Osteoblast (primary cell): ENCODE measurements around the gene TRIO. TPM values are rescaled to one million over a fixed set of nuclear protein-coding genes. Genes with fewer than 3 reads are reported as not detected.

Experiments used
- DNase-seq: peaks from one replicate; pipeline ENCODE4 v3.0.0; 2011; ENCODE audit warnings: low spot score, mixed read lengths; ENCODE audit not compliant: insufficient read length; ENCODE audit errors: missing footprints
- H2AFZ ChIP-seq: 2 replicates; pipeline ENCODE4 v1.6.0; 2011; ENCODE audit warnings: mild to moderate bottlenecking, low read length
- H3K27ac ChIP-seq: 2 replicates; pipeline ENCODE4 v1.5.1; 2011; ENCODE audit warnings: mild to moderate bottlenecking, low read depth, low read length, moderate library complexity
- H3K27me3 ChIP-seq: 2 replicates; pipeline ENCODE4 v1.6.0; 2012; ENCODE audit warnings: mild to moderate bottlenecking, control low read depth, inconsistent platforms, low read length, moderate library complexity; ENCODE audit not compliant: insufficient read depth
- H3K36me3 ChIP-seq: 2 replicates; pipeline ENCODE4 v1.5.1; 2011; ENCODE audit warnings: mild to moderate bottlenecking, low read length, control low read depth, moderate library complexity; ENCODE audit not compliant: insufficient read depth
- H3K4me1 ChIP-seq: 2 replicates; pipeline ENCODE4 v1.5.1; 2011; ENCODE audit warnings: mild to moderate bottlenecking, low read length, control low read depth, moderate library complexity; ENCODE audit not compliant: insufficient read depth
- H3K4me2 ChIP-seq: 2 replicates; pipeline ENCODE4 v1.6.0; 2011; ENCODE audit warnings: mild to moderate bottlenecking, low read length; ENCODE audit not compliant: insufficient read depth
- H3K4me3 ChIP-seq: fragments of 200-600 bp; sonication (generic); 3 replicates; pipeline ENCODE4 v1.5.1; 2012; ENCODE audit warnings: mild to moderate bottlenecking, low read length, inconsistent platforms; ENCODE audit not compliant: insufficient read depth
- H3K79me2 ChIP-seq: 2 replicates; pipeline ENCODE4 v1.6.0; 2012; ENCODE audit warnings: mild to moderate bottlenecking, low read length, control low read depth, inconsistent platforms; ENCODE audit not compliant: insufficient read depth
- H3K9me3 ChIP-seq: 2 replicates; pipeline ENCODE4 v1.5.1; 2011; ENCODE audit warnings: low read depth, low read length, control low read depth
- H4K20me1 ChIP-seq: 2 replicates; pipeline ENCODE4 v1.6.0; 2012; ENCODE audit warnings: mild to moderate bottlenecking, low read length, control low read depth; ENCODE audit not compliant: insufficient read depth
- total RNA-seq: library from RNA; depleted of rRNA; stranded (reverse); fragments of >200 nt; gene quantifications from 2 replicates; pipeline ENCODE4 v1.2.3, GENCODE V29; 2012
- TF ChIP-seq, protein P1 (sequence below): IDR thresholded peaks from 2 replicates; pipeline ENCODE4 v1.5.1; 2011; ENCODE audit warnings: mild to moderate bottlenecking, low read depth, low read length, moderate library complexity; ENCODE audit errors: extremely low read depth

The TRIO gene
- total RNA-seq, 1 donor: 274 TPM

DNA sequence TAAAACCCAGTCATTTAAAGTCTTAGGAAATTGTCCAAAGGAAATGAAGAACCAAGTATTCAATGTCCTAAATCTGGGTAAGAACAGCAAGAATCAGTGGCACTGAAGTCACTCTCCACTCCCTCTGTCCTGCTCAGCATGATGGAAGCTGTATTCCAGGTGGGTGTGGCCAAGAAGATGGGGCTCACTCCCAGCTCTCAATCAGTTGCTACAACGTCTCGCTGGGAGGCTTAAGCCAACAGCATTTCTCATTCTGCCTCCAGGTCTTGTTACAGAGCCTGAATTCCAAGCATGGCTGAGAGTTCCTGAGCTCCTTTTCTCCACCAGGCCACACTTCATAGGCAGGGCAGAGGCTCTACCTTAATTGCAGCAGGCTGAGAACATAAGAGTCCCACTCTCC is 41.2 kb upstream of the TRIO start:
- Histone ChIP-seq H3K4me3 (no peak overlapping the region), H3K27me3 (no peaks in the 10 kb centered on the region), H3K4me2 (no peak overlapping the region), H3K36me3 (no peaks in the 10 kb centered on the region), H3K79me2 (no peaks in the 10 kb centered on the region), H3K27ac (no peak overlapping the region), H2AFZ (peak overlapping the region; percentile 18), H3K9me3 (no peaks in the 10 kb centered on the region), H4K20me1 (no peaks in the 10 kb centered on the region), H3K4me1 (peaks cover 14% of the 10 kb centered on the region)
- DNase-seq: peak; percentile 26
- TF ChIP-seq, protein P1, sequence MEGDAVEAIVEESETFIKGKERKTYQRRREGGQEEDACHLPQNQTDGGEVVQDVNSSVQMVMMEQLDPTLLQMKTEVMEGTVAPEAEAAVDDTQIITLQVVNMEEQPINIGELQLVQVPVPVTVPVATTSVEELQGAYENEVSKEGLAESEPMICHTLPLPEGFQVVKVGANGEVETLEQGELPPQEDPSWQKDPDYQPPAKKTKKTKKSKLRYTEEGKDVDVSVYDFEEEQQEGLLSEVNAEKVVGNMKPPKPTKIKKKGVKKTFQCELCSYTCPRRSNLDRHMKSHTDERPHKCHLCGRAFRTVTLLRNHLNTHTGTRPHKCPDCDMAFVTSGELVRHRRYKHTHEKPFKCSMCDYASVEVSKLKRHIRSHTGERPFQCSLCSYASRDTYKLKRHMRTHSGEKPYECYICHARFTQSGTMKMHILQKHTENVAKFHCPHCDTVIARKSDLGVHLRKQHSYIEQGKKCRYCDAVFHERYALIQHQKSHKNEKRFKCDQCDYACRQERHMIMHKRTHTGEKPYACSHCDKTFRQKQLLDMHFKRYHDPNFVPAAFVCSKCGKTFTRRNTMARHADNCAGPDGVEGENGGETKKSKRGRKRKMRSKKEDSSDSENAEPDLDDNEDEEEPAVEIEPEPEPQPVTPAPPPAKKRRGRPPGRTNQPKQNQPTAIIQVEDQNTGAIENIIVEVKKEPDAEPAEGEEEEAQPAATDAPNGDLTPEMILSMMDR: no peak

DNA sequence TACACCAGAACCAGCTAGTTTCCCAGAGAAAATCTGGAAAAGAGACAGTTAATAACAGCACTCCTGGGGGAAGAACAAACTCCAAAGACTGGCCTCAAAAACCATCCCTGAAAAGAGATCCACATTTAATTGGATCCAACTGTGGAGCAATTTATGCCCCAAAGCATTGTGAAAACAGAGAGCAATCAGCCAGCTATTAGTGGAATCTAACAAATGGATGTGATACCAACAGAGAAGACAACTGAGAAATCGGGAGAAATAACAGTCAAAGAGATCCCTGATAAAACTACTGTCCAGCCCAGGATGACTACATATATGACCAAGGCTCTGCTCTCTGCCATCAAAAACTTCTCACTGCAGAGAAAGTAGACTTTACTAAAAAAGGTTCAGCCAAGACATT is 40.5 kb upstream of the TRIO start:
- Histone ChIP-seq H3K79me2 (no peaks in the 10 kb centered on the region), H3K4me1 (peaks cover 20% of the 10 kb centered on the region), H3K9me3 (no peaks in the 10 kb centered on the region), H3K27ac (no peak overlapping the region), H2AFZ (peak overlapping the region; percentile 15), H3K4me3 (no peak overlapping the region), H3K36me3 (no peaks in the 10 kb centered on the region), H3K4me2 (no peak overlapping the region), H4K20me1 (no peaks in the 10 kb centered on the region), H3K27me3 (no peaks in the 10 kb centered on the region)
- DNase-seq: no peak
- TF ChIP-seq, protein P1: no peak

DNA sequence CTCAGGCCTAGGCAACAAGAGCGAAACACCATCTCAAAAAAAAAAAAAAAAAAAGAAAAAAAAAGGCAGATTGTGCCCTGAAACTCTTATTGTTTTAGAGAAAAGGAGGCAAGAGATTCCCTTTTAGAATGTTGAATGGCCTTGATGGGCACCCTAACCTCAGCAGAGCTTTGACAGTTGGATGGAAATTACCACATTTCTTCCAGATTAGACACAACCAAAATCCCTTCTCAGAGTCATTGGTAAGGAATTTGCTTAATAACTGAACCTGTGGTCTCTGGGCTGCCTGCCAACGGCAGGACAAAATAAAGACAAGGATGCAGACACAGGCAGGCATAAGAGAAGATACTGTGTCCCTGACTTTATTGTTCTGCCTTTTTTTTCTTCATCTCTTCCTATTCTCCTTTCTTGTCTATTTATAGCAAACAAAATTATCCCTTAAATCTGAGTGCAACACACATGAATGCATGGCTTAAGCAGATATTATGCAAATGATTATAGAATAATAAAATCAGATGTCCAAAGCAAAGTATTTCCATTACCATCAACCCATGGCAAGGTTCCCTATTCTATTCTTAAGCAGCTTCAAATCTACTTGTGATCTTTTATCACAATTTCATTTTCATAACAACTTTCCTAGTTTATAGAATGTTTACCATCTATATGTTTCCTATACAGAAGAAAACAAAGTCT is 37.3 kb upstream of the TRIO start:
- Histone ChIP-seq H4K20me1 (no peaks in the 10 kb centered on the region), H3K4me1 (peaks cover 50% of the 10 kb centered on the region), H3K36me3 (no peaks in the 10 kb centered on the region), H3K27ac (peak overlapping the region; percentile 35), H3K27me3 (no peaks in the 10 kb centered on the region), H2AFZ (no peak overlapping the region), H3K79me2 (no peaks in the 10 kb centered on the region), H3K4me3 (no peak overlapping the region), H3K9me3 (peaks cover under 1% of the 10 kb centered on the region), H3K4me2 (no peak overlapping the region)
- TF ChIP-seq, protein P1: no peak
- peak; percentile 73 for DNase-seq

DNA sequence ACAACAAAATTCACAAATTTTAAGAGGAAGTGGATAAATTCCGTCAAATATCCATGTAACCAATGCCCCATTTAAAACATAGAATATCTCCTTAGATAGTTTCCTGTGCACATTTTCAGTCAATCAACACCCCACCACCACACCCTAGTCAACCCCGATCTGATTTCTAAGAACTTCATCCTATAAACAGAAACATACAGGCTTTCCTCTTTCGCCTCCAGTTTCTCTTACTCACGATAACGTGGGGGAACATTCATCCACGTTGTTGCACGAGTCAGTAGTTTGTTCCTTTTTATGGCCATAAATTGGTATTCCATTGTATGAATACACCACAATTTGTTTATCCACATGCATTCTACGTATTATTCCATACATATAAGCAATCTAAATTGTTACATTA is 35.6 kb upstream of the TRIO start:
- H3K9me3 ChIP-seq: peaks cover 4% of the 10 kb centered on the region
- TF ChIP-seq, protein P1: no peak
- no peaks in the 10 kb centered on the region for H4K20me1 ChIP-seq
- H3K27me3 ChIP-seq: no peaks in the 10 kb centered on the region
- peak overlapping the region; percentile 98 for H3K27ac ChIP-seq
- no peaks in the 10 kb centered on the region for H3K36me3 ChIP-seq
- peaks cover 53% of the 10 kb centered on the region for H3K4me1 ChIP-seq
- peak overlapping the region; percentile 83 for H3K4me2 ChIP-seq
- DNase-seq: no peak
- no peaks in the 10 kb centered on the region for H3K79me2 ChIP-seq
- H3K4me3 ChIP-seq: peak overlapping the region; percentile 56
- peak overlapping the region; percentile 46 for H2AFZ ChIP-seq
